ENCODE results near the gene PLEKHA6. TPM values are rescaled to one million over a fixed set of nuclear protein-coding genes. Genes with fewer than 3 reads are reported as not detected.

PLEKHA6 gene
- total RNA-seq, 2 experiments from 2014 or later, result 0.53 to 0.82 TPM

- no peak for ATAC-seq (ENCODE audit: poor library complexity)
- Mint-ChIP-seq H3K36me3 (ENCODE audit: low read depth) (no peaks in the 10 kb centered on the region), H3K9me3 (no peaks in the 10 kb centered on the region), H3K4me1 (ENCODE audit: low read depth) (no peaks in the 10 kb centered on the region), H3K27me3 (peaks cover 37% of the 10 kb centered on the region), H3K27ac (no peak overlapping the region), H3K4me3 (no peak overlapping the region)
- POLR2A ChIA-PET, result interaction anchor here (0.6 kb wide), 1 partner anchor 32 kb away, joined by 3 read pairs; no protein-coding TSS in a partner anchor
- TF ChIP-seq, protein P1, sequence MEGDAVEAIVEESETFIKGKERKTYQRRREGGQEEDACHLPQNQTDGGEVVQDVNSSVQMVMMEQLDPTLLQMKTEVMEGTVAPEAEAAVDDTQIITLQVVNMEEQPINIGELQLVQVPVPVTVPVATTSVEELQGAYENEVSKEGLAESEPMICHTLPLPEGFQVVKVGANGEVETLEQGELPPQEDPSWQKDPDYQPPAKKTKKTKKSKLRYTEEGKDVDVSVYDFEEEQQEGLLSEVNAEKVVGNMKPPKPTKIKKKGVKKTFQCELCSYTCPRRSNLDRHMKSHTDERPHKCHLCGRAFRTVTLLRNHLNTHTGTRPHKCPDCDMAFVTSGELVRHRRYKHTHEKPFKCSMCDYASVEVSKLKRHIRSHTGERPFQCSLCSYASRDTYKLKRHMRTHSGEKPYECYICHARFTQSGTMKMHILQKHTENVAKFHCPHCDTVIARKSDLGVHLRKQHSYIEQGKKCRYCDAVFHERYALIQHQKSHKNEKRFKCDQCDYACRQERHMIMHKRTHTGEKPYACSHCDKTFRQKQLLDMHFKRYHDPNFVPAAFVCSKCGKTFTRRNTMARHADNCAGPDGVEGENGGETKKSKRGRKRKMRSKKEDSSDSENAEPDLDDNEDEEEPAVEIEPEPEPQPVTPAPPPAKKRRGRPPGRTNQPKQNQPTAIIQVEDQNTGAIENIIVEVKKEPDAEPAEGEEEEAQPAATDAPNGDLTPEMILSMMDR (IDR thresholded peaks at IDR 0.05), result no peak
- CTCF ChIA-PET, result no interaction called here
- no peak overlapping the region for H3K4me3 ChIP-seq (ENCODE audit: low read length)
- H3K36me3 ChIP-seq (ENCODE audit: insufficient read depth, low read length), result no peaks in the 10 kb centered on the region
- H3K9me3 ChIP-seq (ENCODE audit: control insufficient read depth in 1 of 2, insufficient read depth in 1 of 2, low read length in 2 of 2), result no peaks in the 10 kb centered on the region
- intact Hi-C loops (cut with DNase I, micrococcal nuclease), result no loop called here
- no peaks in the 10 kb centered on the region for H3K4me1 ChIP-seq (ENCODE audit: insufficient read depth, low read length)
- H3K27me3 ChIP-seq (ENCODE audit: control insufficient read depth in 1 of 2, insufficient read depth in 2 of 2, low read length in 2 of 2), result peaks cover 0 to 8% of the 10 kb centered on the region in 2 experiments
- DNase-seq, result no peak
- no peak overlapping the region for H3K27ac ChIP-seq (ENCODE audit: low read depth in 1 of 2, low read length in 2 of 2)
Measured at GRCh38 chr1:204277563-204278219, 82.0 kb downstream of the PLEKHA6 start.

DNA sequence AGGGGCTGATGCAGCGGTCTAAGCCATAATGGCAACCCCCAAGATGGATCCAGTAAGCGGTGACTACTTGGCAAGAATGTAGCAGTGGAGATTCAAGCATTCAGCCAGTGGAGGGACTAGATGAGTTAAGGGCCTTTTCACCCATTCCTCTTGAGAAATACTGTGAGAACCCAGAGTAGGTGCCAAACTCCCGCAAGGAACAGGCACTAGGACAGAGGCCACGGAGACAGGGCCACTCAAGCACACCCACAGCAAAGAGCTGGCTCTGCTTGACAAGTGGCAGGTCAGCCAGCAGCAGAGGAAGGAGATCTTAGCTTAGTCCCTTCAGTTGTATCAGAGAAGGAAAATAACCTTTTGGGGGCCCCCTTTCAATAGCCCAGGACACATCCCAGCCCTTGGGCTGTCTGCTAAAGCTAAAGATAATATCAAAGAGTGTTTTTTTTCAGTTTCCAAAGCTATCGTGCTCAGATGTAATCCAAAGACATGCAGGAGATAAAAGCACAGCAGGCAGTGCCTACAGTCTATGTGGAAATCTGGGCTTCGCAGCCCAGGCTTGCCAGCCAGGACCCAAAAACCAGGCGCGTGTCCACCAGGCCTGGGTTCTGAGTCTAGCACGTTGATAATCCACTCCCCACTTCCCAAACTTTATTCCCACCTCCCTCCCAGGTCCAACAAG lies 83.9 kb downstream of the PLEKHA6 start:
- H3K36me3 ChIP-seq (ENCODE audit: insufficient read depth, low read length), result no peaks in the 10 kb centered on the region
- intact Hi-C loops (cut with DNase I, micrococcal nuclease), result no loop called here
- H3K36me3 Mint-ChIP-seq (ENCODE audit: low read depth), result no peaks in the 10 kb centered on the region
- DNase-seq (no peak), ATAC-seq (ENCODE audit: poor library complexity) (no peak)
- H3K4me1 ChIP-seq (ENCODE audit: insufficient read depth, low read length), result no peaks in the 10 kb centered on the region
- no peak overlapping the region for H3K4me3 ChIP-seq (ENCODE audit: low read length)
- peaks cover 0 to 5% of the 10 kb centered on the region in 2 experiments for H3K27me3 ChIP-seq (ENCODE audit: control insufficient read depth in 1 of 2, insufficient read depth in 2 of 2, low read length in 2 of 2)
- H3K27ac ChIP-seq (ENCODE audit: low read depth in 1 of 2, low read length in 2 of 2), result no peak overlapping the region
- peaks cover 31% of the 10 kb centered on the region for H3K27me3 Mint-ChIP-seq
- CTCF ChIA-PET, result no interaction called here
- H3K9me3 ChIP-seq (ENCODE audit: control insufficient read depth in 1 of 2, insufficient read depth in 1 of 2, low read length in 2 of 2), result no peaks in the 10 kb centered on the region
- H3K9me3 Mint-ChIP-seq, result no peaks in the 10 kb centered on the region
- H3K4me1 Mint-ChIP-seq (ENCODE audit: low read depth), result no peaks in the 10 kb centered on the region
- TF ChIP-seq, protein P1 (IDR thresholded peaks at IDR 0.05), result no peak
- POLR2A ChIA-PET, result no interaction called here
- H3K4me3 Mint-ChIP-seq, result no peak overlapping the region
- no peak overlapping the region for H3K27ac Mint-ChIP-seq

GRCh38 chr1:204274446-204274845 lies 85.3 kb downstream of the PLEKHA6 start:
- Mint-ChIP-seq H3K36me3 (ENCODE audit: low read depth) (no peaks in the 10 kb centered on the region), H3K27me3 (peaks cover 22% of the 10 kb centered on the region), H3K4me1 (ENCODE audit: low read depth) (no peaks in the 10 kb centered on the region), H3K4me3 (no peak overlapping the region), H3K9me3 (no peaks in the 10 kb centered on the region), H3K27ac (no peak overlapping the region)
- H3K9me3 ChIP-seq (ENCODE audit: control insufficient read depth in 1 of 2, insufficient read depth in 1 of 2, low read length in 2 of 2), result no peaks in the 10 kb centered on the region
- no peak overlapping the region for H3K4me3 ChIP-seq (ENCODE audit: low read length)
- POLR2A ChIA-PET, result no interaction called here
- no peak for DNase-seq
- no peaks in the 10 kb centered on the region for H3K4me1 ChIP-seq (ENCODE audit: insufficient read depth, low read length)
- TF ChIP-seq, protein P1 (IDR thresholded peaks at IDR 0.05), result no peak
- H3K27ac ChIP-seq (ENCODE audit: low read depth in 1 of 2, low read length in 2 of 2), result no peak overlapping the region
- no peaks in the 10 kb centered on the region for H3K36me3 ChIP-seq (ENCODE audit: insufficient read depth, low read length)
- CTCF ChIA-PET, result no interaction called here
- intact Hi-C loops (cut with DNase I, micrococcal nuclease), result no loop called here
- no peak for ATAC-seq (ENCODE audit: poor library complexity)
- H3K27me3 ChIP-seq (ENCODE audit: control insufficient read depth in 1 of 2, insufficient read depth in 2 of 2, low read length in 2 of 2), result peaks cover 0 to 3% of the 10 kb centered on the region in 2 experiments

Data from CD4-positive, alpha-beta T cell (primary cell).